ENCODE results near the gene RNF8.

DNA sequence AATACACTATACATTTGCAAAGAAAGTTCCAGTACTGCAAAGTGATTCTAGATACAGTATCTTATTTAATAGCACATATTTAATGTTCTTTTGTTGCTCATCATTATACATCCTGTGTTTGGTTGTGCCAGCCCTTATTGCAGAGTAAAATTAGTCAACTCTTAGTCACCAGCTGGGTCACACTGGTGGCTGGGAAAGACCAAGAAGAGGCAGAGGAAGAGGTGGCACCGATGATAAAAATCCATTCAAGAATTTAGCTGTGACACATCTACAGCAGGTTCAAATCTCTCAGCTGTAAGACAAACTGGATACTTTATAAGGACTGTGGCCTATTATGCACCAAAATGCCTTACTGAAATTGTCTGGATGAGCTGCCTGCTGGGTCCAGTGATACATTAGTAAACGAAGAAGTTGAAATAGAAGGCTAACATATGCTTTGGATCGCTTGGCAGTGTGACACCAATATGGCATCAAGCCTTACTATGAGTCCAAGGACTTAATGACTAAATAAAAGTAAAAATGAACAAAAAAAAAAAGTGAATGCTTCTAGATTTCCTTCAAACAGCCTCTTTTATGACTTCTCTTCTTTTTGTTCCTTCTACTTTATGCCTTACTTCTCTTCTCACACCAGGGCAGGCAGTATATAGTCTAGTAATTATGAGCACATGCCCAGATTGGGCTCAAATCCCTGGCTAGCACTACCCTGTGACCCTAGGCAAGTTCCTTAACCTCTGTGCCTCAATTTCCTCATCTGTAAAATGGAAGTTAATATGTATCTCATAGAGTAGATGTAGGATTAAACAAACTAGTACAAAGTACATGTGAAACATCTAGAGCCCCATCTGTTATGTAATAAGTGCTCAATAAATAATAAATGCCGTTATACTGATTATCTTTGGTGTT is 29.4 kb upstream of the RNF8 start:
- TF ChIP-seq, protein P1, sequence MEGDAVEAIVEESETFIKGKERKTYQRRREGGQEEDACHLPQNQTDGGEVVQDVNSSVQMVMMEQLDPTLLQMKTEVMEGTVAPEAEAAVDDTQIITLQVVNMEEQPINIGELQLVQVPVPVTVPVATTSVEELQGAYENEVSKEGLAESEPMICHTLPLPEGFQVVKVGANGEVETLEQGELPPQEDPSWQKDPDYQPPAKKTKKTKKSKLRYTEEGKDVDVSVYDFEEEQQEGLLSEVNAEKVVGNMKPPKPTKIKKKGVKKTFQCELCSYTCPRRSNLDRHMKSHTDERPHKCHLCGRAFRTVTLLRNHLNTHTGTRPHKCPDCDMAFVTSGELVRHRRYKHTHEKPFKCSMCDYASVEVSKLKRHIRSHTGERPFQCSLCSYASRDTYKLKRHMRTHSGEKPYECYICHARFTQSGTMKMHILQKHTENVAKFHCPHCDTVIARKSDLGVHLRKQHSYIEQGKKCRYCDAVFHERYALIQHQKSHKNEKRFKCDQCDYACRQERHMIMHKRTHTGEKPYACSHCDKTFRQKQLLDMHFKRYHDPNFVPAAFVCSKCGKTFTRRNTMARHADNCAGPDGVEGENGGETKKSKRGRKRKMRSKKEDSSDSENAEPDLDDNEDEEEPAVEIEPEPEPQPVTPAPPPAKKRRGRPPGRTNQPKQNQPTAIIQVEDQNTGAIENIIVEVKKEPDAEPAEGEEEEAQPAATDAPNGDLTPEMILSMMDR (IDR thresholded peaks at IDR 0.05) = no peak
- TF ChIP-seq POLR2A (IDR thresholded peaks at IDR 0.05) = no peak
